Activated CD8-positive, alpha-beta T cell treated with anti-CD3 and anti-CD28 coated beads for 36 hours (primary cell): Measurements from ENCODE around the gene ITK. TPM values are rescaled to one million over a fixed set of nuclear protein-coding genes. Genes with fewer than 3 reads are reported as not detected.

Source experiments
- ATAC-seq: fragments of 200-7000 bp; cut with Tn5 transposase; one replicate; pipeline ENCODE4 v1.10.0; 2021; ENCODE audit warnings: mild to moderate bottlenecking, moderate library complexity
- CTCF ChIA-PET: fragments of 350-600 bp; sonication (Branson Sonifier 250); formaldehyde crosslinking; loops from one replicate; lab custom pipeline; 2021; ENCODE audit warnings: antibody characterized with exemption; lab: Charles Lee
- POLR2A ChIA-PET: fragments of 350-600 bp; sonication (Branson Sonifier 250); formaldehyde crosslinking; loops from one replicate; lab custom pipeline; 2021; ENCODE audit warnings: antibody characterized with exemption; lab: Charles Lee
- DNase-seq: peaks from one replicate; pipeline ENCODE4 v3.0.0-alpha.2; 2020
- H3K27ac Mint-ChIP-seq: one replicate; pipeline ENCODE4 v1.8.0; 2021; ENCODE audit warnings: mild to moderate bottlenecking, mixed read lengths
- H3K27me3 Mint-ChIP-seq: one replicate; pipeline ENCODE4 v1.8.0; 2021; ENCODE audit warnings: mixed read lengths
- H3K36me3 Mint-ChIP-seq: one replicate; pipeline ENCODE4 v1.8.0; 2021; ENCODE audit warnings: low read depth, mixed read lengths
- H3K4me1 Mint-ChIP-seq: one replicate; pipeline ENCODE4 v1.8.0; 2021; ENCODE audit warnings: low read depth, mixed read lengths
- H3K4me3 Mint-ChIP-seq: one replicate; pipeline ENCODE4 v1.8.0; 2021; ENCODE audit warnings: mild to moderate bottlenecking, moderate library complexity, mixed read lengths
- H3K9me3 Mint-ChIP-seq: one replicate; pipeline ENCODE4 v1.8.0; 2021; ENCODE audit warnings: mixed read lengths
- intact Hi-C: fragments of 100-400 bp; cut with micrococcal nuclease; formaldehyde crosslinking; loops from one replicate; pipeline ENCODE4 v1.10.0; 2022
- total RNA-seq, 2 experiments: library from RNA; stranded (reverse); gene quantifications; one replicate each; pipeline ENCODE4 v1.2.3, GENCODE V29; 2021
- TF ChIP-seq, protein P1 (sequence below): fragments of 200-600 bp; IDR thresholded peaks from one replicate; pipeline ENCODE4 v1.8.0; 2022; ENCODE audit warnings: antibody characterized with exemption, mild to moderate bottlenecking

The ITK gene
- total RNA-seq, 2 experiments from 2014 or later: 229 to 236 TPM

- ATAC-seq (peak; percentile 53), DNase-seq (peak; percentile 60)
- CTCF ChIA-PET: interaction anchor here (0.6 to 2.4 kb wide), 16 partner anchors 9 to 161 kb away, joined by 3 to 10 read pairs (median 4); partner anchors contain the start of gene MED7
- TF ChIP-seq, protein P1, sequence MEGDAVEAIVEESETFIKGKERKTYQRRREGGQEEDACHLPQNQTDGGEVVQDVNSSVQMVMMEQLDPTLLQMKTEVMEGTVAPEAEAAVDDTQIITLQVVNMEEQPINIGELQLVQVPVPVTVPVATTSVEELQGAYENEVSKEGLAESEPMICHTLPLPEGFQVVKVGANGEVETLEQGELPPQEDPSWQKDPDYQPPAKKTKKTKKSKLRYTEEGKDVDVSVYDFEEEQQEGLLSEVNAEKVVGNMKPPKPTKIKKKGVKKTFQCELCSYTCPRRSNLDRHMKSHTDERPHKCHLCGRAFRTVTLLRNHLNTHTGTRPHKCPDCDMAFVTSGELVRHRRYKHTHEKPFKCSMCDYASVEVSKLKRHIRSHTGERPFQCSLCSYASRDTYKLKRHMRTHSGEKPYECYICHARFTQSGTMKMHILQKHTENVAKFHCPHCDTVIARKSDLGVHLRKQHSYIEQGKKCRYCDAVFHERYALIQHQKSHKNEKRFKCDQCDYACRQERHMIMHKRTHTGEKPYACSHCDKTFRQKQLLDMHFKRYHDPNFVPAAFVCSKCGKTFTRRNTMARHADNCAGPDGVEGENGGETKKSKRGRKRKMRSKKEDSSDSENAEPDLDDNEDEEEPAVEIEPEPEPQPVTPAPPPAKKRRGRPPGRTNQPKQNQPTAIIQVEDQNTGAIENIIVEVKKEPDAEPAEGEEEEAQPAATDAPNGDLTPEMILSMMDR: peak; percentile 35
- POLR2A ChIA-PET: interaction anchor here (0.9 to 1.4 kb wide), 5 partner anchors 7 to 47 kb away, joined by 3 to 5 read pairs (median 3); partner anchors contain the start of gene CYFIP2
- no peaks in the 10 kb centered on the region for H3K9me3 Mint-ChIP-seq
- intact Hi-C loops: no loop called here
- peaks cover 81% of the 10 kb centered on the region for H3K36me3 Mint-ChIP-seq
- no peaks in the 10 kb centered on the region for H3K27me3 Mint-ChIP-seq
- H3K4me1 Mint-ChIP-seq: peaks cover 66% of the 10 kb centered on the region
- no peak overlapping the region for H3K4me3 Mint-ChIP-seq
- H3K27ac Mint-ChIP-seq: peak overlapping the region; percentile 66
Measured at GRCh38 chr5:157303667-157304327, 123.2 kb downstream of the ITK start.

Other genes with a start within 250 kb of the ITK start
- gene TIMD4, start 217.6 kb upstream of the ITK start, total RNA-seq: 1 to 10 TPM in 1 of 2 experiments, under 1 TPM in 1; 0.83 to 1.2 TPM
- gene HAVCR1, start 121.7 kb upstream of the ITK start, total RNA-seq: under 1 TPM in 1 of 2 experiments, not detected in 1; 0.54 TPM
- 10 to 100 TPM; 28.7 to 34.6 TPM for gene HAVCR2, start 71.8 kb upstream of the ITK start, total RNA-seq
- gene MED7, start 38.0 kb upstream of the ITK start, total RNA-seq: 10 to 100 TPM; 13.6 to 13.7 TPM
- 1 to 10 TPM in 1 of 2 experiments, under 1 TPM in 1; 0.77 to 1.1 TPM for gene GARIN3, start 14.6 kb upstream of the ITK start, total RNA-seq
- gene CYFIP2, start 85.3 kb downstream of the ITK start, total RNA-seq: 100 to 1,000 TPM; 350 to 351 TPM